DMS 273 (cell line): ENCODE results near the gene RASGRP1.
A peak's percentile ranks its signal among the peaks of the same experiment; 100 is the strongest.

Experiments used
- DNase-seq: peaks from one replicate; lab custom pipeline; 2025; ENCODE audit not compliant: unreplicated experiment; lab: John Stamatoyannopoulos, UW

The RASGRP1 gene

GRCh38 chr15:38463893-38464292 is 100.7 kb downstream of the RASGRP1 start:
- DNase-seq = no peak

GRCh38 chr15:38461066-38461833 is 103.4 kb downstream of the RASGRP1 start:
- no peak for DNase-seq

- no peak for DNase-seq
Measured at GRCh38 chr15:38460543-38460942, 104.1 kb downstream of the RASGRP1 start.

- DNase-seq = no peak
Measured at GRCh38 chr15:38459480-38459879, 105.1 kb downstream of the RASGRP1 start.

GRCh38 chr15:38458646-38459045 is 106.0 kb downstream of the RASGRP1 start:
- no peak for DNase-seq

- peak; percentile 3 for DNase-seq
Measured at GRCh38 chr15:38455092-38455491, 109.5 kb downstream of the RASGRP1 start.

GRCh38 chr15:38454696-38455090 is 109.9 kb downstream of the RASGRP1 start:
- DNase-seq = peak; percentile 50

GRCh38 chr15:38453971-38454695 is 110.5 kb downstream of the RASGRP1 start, which contains the start of gene FAM98B:
Gene FAM98B (plus strand): TSS chr15:38454127. CDS start chr15:38454162, 35 bp downstream.
- DNase-seq = peak; percentile 91

- no peak for DNase-seq
Measured at GRCh38 chr15:38441130-38441519, 123.5 kb downstream of the RASGRP1 start.

- peak; percentile 61 for DNase-seq
Measured at GRCh38 chr15:38440353-38441129, 124.1 kb downstream of the RASGRP1 start.
